HG02884 (cell line): ENCODE results near the gene TNFRSF19.

Experiments
- ATAC-seq: cut with Tn5 transposase; IDR thresholded peaks from one replicate; pipeline ENCODE4 v1.9.1; 2021; ENCODE audit warnings: mild to moderate bottlenecking, moderate library complexity; ENCODE audit not compliant: unreplicated experiment

TNFRSF19 gene

DNA sequence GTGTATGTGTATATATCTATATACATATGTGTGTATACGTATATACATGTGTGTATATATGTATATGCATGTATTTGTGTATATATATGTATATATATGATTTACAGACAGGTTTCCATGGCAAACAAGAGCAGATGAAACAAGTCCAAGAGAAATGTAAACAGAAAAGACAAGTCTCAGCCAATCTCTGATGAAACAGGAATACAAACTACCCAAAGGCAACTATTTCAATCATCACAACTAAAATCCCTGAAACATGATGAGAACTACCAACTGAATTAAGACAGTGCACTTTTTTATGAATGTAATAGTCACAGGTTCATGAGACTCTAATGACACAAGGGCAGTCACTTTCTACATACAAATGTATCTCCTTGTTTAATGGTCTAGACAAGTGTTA is 140.2 kb downstream of the TNFRSF19 start:
- ATAC-seq, result no peak

DNA sequence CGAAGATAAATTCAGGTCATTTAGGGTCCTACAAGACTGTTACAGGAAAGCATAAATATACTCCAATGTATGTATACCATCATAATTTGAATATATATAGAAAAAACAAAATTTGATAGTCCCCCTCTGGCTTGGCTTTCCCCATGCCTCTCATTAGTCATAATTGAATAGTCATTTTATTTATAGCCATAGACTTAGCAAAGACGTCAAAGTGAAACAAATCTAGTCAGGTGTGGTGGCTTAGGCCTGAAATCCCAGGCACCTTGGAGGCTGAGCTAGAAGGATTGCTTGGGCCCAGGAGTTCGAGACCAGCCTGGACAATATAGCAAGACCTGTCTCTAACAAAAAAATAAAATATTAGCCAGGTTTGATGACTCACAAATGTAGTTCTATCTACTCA is 141.1 kb downstream of the TNFRSF19 start:
- ATAC-seq, result no peak

DNA sequence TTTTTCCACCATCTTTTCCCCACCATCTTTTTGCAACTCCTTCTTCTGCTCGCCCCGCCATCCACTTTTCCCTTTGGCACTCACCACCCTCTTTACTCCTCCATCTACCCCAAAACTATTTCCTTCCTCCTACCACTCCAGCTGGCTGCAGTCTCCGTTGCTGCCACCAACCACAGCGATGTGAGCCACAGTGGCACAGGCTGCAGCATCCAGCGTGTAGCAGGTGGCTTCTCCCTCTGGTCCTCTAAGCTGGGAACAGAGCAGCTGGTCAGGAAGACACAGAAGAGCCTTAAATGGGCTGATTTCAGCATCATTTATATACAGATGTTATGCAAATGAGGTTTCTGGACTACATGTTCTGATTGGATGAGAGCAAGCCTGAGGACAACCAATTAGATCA is 144.5 kb downstream of the TNFRSF19 start:
- ATAC-seq, result no peak

DNA sequence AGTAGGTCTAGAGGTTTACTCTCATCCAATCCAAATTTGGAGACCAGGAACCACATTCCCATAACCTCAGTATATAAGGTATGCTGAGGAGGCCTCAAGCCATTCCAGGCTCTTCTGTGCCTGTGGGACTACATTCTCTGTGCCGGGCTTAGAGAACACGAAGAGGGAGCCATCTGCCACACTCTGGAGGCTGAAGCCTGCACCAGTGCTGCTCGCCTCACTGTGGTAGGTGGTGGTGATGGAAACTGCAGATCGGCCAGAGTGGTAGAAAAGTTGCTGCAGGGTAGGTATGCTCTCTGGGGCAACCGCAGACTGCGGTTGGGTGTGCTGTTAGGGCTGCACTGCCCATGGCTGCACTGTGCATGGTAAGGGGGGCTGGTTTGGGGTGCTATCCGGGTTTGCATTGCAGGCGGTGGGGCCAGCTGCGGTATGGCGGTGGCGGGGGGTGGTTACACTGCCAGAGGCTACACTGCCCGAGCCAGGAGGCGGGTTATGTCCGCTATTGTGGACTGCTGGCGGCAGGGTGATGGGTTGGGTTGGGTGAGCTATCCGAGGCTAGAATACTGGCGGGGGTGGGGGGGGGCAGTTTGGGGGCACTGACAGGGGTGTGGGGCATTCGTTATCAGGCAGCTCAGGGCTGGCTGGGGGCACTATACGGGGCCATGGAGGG is 145.0 kb downstream of the TNFRSF19 start:
- no peak for ATAC-seq

DNA sequence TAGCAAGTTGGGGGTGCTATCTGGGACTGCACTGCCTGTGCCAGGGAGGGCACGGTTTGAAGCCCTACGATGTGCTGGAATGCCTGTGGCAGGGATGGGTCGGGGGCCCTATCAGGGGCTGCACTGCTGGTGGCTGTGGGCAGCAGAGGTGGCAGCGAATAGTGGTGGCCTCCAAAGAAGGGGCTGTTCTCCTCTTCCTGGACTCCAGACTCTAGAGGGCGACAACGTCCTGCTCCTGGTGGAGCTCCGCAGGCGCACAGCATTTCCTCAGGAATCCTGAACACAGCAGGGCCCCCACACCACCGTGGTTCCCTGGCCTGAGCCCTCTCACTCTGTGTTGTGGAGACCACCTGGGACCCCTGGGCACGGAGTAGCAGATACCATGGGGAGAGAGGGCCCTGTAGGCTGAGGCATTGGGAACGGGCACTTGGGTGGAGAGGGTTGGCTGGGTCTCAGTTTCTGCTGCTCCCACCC is 145.6 kb downstream of the TNFRSF19 start:
- no peak for ATAC-seq

DNA sequence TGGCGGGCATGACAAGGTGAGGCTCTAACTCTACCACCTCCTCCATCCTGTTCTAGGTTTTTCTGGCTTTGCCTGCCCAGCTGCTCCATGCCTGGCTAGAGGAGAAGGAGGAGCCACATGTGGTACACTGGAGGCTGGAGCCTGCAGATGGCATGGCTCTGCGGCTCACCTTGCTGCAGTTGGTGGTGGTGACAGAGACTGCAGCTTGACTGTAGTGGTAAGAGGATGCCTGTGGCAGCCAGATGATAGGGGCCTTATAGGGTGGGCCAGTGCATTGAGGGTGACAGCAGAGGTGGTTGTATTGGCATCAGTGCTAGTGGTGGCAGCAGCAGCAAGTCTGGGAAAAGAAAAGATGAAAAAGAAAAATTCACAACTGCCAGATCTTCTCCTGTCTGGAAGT is 146.2 kb downstream of the TNFRSF19 start:
- ATAC-seq, result no peak

DNA sequence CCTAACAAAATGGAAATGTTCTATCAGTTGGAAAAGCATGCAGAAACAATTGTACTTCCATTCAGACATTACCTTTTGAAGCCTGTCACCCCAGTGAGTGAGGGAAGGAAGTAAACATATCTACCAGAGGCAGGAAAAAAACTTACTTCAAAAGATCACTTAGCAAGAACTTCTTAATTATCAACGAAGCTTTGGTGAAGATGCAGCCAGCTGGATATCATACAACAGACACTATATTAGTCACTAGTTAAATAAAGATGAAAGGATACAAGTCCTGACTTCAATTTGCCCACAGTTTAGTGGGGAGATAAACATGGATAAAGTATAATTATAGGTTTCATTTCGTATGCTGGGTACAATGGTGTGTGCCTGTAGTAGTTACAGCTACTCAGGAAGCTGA is 148.8 kb downstream of the TNFRSF19 start:
- ATAC-seq, result no peak

DNA sequence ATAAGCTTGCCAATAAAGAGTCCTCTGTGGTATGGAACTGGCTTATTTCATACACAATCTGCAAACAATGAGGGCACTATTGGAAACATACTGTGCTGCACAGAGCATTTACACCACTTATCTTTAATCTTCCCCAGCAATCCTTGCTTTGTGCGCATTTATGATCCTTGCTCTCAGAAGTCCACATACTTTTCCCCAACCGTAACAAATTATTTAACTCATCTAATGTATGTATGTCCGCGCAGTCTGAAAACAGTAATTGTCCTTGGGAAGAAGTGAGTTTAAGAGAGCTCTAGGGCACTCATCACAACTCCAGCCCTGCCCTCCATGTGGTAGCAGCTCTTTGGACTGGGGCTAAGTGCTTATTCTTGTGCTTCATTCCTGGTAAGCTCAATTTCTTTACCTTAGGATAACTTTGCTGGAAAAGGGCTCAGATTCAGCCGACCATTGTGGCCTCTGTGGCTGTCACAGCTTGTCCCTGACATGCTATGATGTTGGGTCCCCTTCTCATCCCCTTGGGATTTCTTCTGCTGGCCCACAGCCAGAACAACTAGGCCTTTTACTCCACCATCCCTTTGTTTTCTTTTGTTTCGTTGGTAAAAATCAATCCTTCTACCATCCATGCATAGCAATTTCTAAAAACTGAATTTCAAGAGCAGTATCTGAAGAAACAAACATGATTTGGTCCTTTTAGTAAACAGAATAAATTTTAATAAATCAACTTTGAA is 152.7 kb downstream of the TNFRSF19 start:
- no peak for ATAC-seq

DNA sequence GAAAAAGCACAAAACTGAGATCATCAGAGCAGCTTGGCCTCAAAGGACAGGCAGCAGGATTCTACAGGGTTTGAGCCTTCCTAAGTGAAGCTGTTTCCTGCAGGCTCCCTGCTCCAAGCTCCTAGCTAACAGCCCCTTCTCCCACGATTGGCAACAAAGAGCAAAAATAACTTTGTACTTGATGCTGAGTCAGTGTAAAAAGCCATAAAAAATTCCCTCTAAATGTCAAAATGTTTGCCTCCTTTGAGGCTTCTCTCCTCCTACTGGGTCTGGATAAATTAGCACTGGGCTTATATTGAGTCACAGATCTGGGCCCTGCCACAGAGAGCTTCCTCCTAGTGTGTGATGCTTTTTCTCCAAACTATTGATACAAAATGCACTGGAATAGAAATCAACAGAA is 153.3 kb downstream of the TNFRSF19 start:
- no peak for ATAC-seq

DNA sequence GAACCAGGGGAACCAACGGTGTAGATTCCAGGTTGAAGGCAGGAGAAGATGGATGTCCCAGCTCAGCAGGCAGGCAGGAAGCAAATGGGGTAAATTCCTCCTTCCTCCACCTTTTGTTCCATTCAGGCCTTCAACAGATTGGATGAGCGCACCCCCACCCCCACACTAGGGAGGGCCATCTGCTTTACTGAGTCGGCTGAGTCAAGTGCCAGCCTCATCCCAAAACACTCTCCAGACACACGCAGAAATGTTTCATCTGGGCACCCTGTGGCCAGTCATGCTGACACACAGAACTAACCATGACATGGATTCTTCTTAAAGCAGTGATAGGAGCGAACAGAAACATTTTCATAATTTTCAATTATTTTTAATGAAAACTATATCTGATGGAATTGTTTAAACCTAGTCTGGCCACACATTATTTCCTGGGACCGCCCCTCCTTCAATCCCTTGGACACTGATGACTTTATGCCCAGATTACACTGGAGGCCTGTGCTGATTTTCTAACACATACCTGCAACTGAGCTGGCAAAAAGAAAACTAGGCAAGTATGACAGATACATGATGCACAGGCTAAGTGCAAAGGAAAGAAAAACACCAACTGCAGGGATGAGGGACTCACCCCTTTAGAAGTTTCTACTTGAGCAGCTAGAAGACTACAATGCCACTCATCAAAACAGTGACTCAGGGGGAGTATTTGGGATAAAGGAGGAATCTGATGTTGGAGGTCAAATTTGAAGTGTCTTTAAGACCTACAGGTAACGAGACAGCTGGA is 154.2 kb downstream of the TNFRSF19 start:
- no peak for ATAC-seq
